HS-5 (cell line): ENCODE measurements around the gene KLC1.

Experiments used
- DNase-seq: peaks from one replicate; pipeline ENCODE4 v3.0.0-alpha.2; 2012; ENCODE audit warnings: low read depth

Gene KLC1

GRCh38 chr14:103721334-103722120 lies 92.5 kb downstream of the KLC1 start:
- DNase-seq: no peak

- DNase-seq: no peak
Observed at GRCh38 chr14:103723748-103724081, 94.7 kb downstream of the KLC1 start.

DNA sequence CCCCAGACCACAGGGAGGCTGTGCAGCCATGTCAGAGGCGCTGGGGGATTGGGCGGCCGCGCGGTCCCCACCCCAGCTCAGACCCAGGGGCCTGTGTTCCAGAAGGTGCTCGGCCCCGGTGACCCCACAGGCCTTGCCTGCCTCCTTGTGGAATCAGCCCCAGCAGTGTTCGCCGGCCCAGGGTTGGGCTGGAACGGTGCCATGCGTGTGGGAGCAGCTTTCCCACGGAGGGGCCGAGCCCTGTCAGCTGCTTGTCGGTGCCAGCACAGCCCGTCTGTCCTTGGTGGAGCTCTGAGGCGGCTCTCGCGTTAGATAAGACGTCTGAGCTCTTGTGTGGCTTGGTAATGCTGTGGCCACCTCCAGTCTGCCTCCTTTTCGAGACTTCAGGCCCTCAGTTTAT lies 95.1 kb downstream of the KLC1 start:
- no peak for DNase-seq

DNA sequence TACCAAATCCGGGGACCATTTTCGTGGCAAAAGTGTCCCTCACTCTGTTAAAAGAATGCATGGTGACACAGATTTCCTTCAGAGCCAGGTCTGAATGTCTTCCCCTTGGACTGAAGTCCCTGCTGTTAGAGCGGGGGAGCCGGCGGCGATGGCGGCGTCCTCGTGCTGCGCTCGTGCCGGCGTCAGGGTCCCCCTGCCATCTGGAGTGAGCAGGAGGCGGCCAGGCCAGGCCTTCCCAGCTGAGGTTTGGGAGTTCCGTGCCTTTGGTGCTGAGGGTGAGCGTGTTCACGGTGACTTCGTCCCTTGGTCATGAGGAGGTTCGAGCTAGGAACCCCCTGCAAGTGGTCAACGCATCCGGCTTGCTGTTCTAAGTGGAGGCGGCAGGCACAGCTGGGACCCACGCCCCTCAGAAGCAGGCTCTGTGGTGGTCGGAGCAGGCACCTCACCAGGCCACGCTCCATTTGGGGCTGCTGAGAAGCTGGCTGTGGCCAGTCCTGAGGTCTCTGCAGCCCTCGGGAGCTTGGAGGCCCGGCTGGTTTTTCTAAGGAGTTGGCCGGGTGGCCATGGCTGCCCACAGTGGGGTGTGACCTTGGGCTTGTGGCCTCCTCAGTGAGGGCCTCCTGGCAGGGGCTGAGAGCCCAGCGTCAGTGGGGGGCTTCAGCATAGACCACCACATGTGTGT lies 96.1 kb downstream of the KLC1 start:
- no peak for DNase-seq

DNA sequence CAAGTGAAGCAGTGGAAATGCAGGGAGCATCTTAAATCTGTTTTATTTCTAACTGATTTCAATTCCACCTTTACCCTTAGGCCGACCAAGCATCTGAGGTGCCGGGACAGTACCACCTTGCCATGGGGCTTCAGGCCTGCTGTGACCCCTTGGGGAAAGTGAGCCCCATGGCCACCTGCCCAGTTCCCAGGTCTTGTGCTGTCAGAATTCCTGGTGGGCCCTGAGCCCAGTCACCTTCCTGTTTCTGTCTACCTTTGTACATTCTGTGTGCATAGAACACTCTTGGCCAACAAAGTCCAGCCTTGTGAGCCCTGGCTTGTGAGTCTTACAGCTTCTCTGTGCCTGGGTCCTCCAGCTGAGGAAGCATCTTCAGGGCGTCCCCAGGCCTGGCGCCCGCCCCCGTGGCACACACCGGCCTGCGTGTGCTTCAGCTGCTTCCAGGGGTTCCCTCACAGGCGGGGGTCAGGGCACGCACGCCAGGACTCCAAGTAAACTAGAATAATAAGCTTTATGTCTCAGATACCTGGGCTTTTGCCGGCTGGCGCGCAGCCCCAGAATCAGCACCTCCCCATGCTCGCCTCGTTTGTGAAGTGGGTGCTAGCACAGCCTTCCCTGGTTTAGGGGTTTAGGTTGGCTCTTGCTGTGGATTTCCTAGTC lies 96.9 kb downstream of the KLC1 start:
- DNase-seq: no peak

GRCh38 chr14:103726474-103726873 lies 97.5 kb downstream of the KLC1 start:
- DNase-seq: no peak

DNA sequence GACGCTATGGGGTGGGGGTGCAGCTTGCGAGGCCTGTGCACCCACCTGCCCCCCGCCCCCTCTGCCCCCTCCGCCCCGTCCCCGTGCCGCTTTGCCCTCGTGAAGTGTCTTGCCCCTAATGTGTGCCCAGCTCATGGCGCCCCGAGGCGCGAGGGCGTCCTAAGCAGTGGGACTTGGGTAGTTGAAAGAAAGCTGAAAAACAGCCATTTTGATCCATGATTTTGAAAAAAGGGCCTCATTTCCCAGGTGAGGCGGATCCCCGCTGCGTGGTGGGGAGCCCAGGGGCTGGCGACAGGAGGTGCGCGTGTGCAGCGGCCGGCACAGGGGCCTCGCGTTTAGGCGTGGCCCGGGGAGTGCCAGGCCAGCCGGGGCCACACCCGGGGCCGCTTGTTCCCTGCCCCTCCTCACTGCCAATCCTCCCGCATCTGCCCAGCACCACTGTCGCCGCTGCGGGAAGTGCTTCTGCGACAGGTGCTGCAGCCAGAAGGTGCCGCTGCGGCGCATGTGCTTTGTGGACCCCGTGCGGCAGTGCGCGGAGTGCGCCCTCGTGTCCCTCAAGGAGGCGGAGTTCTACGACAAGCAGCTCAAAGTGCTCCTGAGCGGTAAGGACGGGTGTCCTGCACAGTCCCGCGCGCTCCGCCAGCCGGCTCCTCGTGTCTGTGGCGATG lies 98.4 kb downstream of the KLC1 start:
- no peak for DNase-seq

DNA sequence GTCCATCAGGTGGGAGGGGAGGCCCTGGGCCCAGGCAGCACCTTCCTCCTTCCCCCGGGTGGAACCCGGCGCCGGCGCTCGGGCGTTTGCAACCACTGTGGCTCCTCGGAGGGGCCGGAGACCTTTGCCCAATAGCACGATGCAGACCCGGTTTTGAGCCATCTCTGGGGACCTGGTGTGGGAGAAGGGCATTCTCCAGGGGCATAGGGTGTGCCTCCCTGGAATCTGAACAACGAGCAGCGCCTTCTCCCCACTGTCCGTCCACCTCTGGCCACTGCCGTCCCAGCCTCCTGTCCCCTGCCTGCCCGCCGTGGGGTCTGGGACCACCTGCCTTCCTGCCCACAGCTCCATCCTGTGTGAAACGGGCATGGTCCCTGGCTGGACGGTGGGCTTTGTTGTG lies 99.1 kb downstream of the KLC1 start:
- DNase-seq: no peak

- DNase-seq: no peak
Observed at GRCh38 chr14:103728721-103729120, 99.7 kb downstream of the KLC1 start.

- no peak for DNase-seq
Observed at GRCh38 chr14:103729496-103730448, 100.8 kb downstream of the KLC1 start.

- no peak for DNase-seq
Observed at GRCh38 chr14:103730490-103731035, 101.6 kb downstream of the KLC1 start.

- no peak for DNase-seq
Observed at GRCh38 chr14:103731481-103731880, 102.5 kb downstream of the KLC1 start.

DNA sequence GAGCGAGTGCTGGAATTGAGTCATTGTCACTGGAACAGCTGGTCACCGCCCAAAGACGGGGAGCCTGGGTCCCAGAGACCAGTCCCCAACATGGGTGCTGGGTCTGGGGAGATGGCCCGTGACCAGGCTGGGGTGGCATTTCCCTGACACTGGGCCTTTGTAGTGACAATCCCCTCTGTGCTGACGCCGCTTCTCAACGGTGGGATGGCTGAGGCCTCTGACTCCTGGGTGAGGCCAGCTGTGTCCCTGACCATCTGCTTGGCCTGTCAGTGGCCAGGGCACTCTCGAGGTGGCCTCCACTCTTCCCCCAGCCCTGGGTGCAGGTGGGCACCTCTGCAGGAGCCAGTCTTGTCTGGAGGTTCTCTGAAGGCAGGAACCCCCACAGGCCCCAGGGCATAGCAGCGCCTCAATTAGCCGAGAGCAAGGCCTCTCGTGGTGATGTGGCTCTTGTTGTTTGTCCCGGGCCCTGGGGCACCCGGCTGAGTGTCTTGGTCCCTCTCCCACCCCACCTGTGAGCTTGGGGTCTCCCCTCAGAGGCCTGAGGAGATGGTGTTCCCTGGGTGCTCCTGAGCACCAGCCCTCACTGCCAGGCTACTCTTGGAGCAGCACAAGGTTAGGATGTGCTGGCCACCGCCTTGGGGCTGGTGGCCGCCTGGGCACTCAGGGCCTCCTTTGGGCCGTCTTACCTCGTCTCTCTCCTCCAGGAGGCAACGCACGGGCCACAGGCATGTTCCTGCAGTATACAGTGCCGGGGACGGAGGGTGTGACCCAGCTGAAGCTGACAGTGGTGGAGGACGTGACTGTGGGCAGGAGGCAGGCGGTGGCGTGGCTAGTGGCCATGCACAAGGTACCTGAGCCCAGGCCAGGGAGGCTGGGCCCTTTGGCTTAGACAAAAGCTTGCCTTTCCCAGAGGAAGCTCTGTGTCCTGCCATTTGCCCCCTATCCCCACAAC lies 103.2 kb downstream of the KLC1 start:
- no peak for DNase-seq

GRCh38 chr14:103732868-103733620 lies 104.0 kb downstream of the KLC1 start:
- DNase-seq: no peak

DNA sequence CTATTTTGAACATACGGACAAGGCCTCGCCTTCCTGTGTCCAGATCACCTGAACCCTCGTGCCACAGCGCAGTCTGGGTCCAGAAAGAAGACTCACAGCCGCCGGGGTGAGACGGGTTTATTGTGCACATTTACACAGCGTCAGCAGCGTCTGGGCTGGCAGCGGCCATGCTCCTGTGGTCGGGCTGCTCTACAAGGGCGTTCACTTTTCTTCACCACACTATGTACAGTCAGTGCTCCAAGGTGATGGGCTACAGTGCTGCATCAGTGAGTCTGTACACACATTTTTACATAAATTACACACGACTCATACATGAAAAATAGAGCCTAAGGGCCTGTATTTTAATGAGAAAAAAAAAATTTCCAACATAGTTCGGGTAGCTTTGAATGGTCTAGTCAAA lies 104.6 kb downstream of the KLC1 start:
- DNase-seq: no peak

DNA sequence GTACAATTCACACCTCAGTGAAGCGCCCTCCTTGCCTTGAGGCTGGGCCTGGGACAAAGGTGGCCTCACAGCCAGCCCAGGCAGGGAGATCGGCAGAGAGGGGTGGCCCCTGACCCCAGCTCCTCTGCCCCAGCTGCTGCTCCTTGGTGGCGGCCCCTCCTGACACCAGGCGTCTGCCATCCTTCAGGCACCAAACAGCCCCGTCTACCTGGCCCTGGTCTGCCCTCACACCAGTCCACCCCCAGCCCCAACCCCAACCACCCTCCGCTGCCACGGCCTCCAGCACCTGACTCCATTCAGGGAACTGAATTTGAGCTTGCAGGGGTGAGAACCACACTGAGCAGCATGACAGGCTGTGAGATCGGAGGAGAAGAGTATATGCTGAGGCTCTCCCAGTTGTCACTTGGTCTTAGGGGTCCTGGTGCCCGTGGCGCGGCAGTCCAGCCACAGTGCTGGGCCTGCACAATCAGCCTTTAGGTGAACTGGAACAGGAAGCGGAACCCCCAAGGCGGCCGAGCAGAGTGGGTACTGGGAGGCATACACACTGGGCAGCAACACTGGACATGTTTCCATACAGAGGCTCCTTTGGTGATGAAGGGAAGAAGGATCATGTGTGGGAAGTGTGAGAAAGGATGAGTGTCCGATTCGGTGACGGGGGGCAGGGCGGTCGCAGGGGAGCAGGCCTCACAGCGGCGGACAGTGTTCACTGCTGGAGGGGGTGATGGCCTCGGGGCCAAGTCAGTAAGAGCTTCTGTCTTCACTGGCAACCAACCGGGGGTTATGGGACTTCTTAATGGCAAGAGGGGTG lies 105.3 kb downstream of the KLC1 start:
- DNase-seq: no peak

GRCh38 chr14:103735022-103735421 lies 106.0 kb downstream of the KLC1 start:
- DNase-seq: no peak

DNA sequence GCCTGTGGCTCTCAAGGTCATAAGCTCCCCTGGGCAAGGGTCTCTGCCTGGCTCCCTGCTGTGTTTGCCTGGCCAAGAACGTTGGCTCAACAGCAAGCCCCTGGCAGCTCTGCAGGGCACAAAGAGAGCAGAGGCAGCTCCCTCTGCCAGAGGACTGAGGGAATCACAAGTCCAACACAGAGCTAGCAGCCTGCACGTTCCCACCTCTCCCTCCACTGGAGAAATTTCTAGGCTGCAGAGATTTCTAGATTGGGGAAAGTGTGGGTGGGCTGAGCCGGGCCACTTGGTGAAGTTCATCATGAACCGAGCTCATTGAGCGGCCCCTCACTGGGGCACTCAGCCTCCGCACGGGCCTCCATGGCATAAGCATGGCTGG lies 106.4 kb downstream of the KLC1 start:
- no peak for DNase-seq
